Mesothelial cell of epicardium (in vitro differentiated cells): Measurements from ENCODE around the gene NUP188. TPM values are rescaled to one million over a fixed set of nuclear protein-coding genes. Genes with fewer than 3 reads are reported as not detected.

Source experiments
- DNase-seq, 2 experiments: peaks; one replicate each; pipeline ENCODE4 v3.0.0; 2021; ENCODE audit warnings: low spot score in 2 of 2; ENCODE audit not compliant: unreplicated experiment in 2 of 2
- H3K27ac Mint-ChIP-seq: 2 replicates; pipeline ENCODE4 v1.8.0; 2021; ENCODE audit warnings: mixed read lengths
- H3K27me3 Mint-ChIP-seq: 2 replicates; pipeline ENCODE4 v1.8.0; 2021; ENCODE audit warnings: low read depth, mixed read lengths
- H3K36me3 Mint-ChIP-seq: 2 replicates; pipeline ENCODE4 v1.8.0; 2021; ENCODE audit warnings: mixed read lengths
- H3K4me1 Mint-ChIP-seq: 2 replicates; pipeline ENCODE4 v1.8.0; 2021; ENCODE audit warnings: mixed read lengths
- H3K4me3 Mint-ChIP-seq: 2 replicates; pipeline ENCODE4 v1.8.0; 2021; ENCODE audit warnings: mild to moderate bottlenecking, moderate library complexity, mixed read lengths
- H3K9me3 Mint-ChIP-seq: 2 replicates; pipeline ENCODE4 v1.8.0; 2021; ENCODE audit warnings: mixed read lengths
- total RNA-seq: library from RNA; stranded (reverse); gene quantifications from 3 replicates; pipeline ENCODE4 v1.2.1, GENCODE V29; 2021
- TF ChIP-seq, protein P1 (sequence below): fragments of 200-600 bp; sonication (generic); IDR thresholded peaks from one replicate; pipeline ENCODE4 v1.5.0; 2021; ENCODE audit warnings: antibody characterized with exemption; ENCODE audit not compliant: unreplicated experiment

The NUP188 gene
- total RNA-seq, 1 donor from 2014 or later = 56.6 TPM

GRCh38 chr9:128992995-128993394, 45.5 kb downstream of the NUP188 start:
- no peak for DNase-seq
- TF ChIP-seq, protein P1, sequence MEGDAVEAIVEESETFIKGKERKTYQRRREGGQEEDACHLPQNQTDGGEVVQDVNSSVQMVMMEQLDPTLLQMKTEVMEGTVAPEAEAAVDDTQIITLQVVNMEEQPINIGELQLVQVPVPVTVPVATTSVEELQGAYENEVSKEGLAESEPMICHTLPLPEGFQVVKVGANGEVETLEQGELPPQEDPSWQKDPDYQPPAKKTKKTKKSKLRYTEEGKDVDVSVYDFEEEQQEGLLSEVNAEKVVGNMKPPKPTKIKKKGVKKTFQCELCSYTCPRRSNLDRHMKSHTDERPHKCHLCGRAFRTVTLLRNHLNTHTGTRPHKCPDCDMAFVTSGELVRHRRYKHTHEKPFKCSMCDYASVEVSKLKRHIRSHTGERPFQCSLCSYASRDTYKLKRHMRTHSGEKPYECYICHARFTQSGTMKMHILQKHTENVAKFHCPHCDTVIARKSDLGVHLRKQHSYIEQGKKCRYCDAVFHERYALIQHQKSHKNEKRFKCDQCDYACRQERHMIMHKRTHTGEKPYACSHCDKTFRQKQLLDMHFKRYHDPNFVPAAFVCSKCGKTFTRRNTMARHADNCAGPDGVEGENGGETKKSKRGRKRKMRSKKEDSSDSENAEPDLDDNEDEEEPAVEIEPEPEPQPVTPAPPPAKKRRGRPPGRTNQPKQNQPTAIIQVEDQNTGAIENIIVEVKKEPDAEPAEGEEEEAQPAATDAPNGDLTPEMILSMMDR = no peak
- Mint-ChIP-seq H3K4me1 (no peaks in the 10 kb centered on the region), H3K4me3 (no peak overlapping the region), H3K27ac (no peak overlapping the region), H3K9me3 (no peaks in the 10 kb centered on the region), H3K27me3 (no peaks in the 10 kb centered on the region), H3K36me3 (peaks cover 48% of the 10 kb centered on the region)

- Mint-ChIP-seq H3K36me3 (peaks cover 56% of the 10 kb centered on the region), H3K27me3 (no peaks in the 10 kb centered on the region), H3K27ac (no peak overlapping the region), H3K4me1 (no peaks in the 10 kb centered on the region), H3K4me3 (no peak overlapping the region), H3K9me3 (no peaks in the 10 kb centered on the region)
- TF ChIP-seq, protein P1 = no peak
- DNase-seq = no peak
Measured at GRCh38 chr9:128995791-128996190, 48.3 kb downstream of the NUP188 start.

- Mint-ChIP-seq H3K4me3 (no peak overlapping the region), H3K36me3 (peaks cover 65% of the 10 kb centered on the region), H3K4me1 (no peaks in the 10 kb centered on the region), H3K27me3 (no peaks in the 10 kb centered on the region), H3K9me3 (no peaks in the 10 kb centered on the region), H3K27ac (no peak overlapping the region)
- no peak for DNase-seq
- TF ChIP-seq, protein P1 = no peak
Measured at GRCh38 chr9:128998462-128998861, 51.0 kb downstream of the NUP188 start.

DNA sequence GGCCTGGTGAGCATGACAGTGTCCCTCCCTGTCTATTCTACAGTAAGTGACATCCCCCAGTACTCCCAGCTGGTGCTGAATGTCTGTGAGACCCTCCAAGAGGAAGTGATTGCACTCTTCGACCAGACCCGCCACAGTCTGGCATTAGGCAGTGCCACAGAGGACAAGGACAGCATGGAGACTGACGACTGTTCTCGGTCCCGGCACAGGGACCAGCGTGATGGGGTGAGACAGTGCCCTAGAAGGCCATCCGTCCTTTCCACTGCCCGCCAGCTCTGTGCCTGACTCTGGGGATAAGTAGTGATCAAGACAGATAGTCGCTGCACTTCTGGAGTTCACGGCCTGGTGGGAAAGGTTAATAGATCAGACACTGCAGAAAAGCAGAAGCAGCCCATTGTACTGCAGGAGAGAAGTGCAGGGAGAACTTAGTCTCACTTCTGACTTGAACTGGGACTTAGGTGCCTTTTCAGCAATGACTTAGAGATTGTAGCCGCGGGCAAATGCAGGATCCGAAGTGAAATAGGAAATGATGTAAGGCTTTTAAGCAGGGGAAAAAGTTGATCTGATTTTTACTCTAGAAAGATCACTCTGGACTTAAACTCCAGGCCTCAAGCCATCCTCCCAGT, 52.2 kb downstream of the NUP188 start:
- Mint-ChIP-seq H3K27me3 (no peaks in the 10 kb centered on the region), H3K9me3 (no peaks in the 10 kb centered on the region), H3K27ac (no peak overlapping the region), H3K36me3 (peaks cover 54% of the 10 kb centered on the region), H3K4me1 (no peaks in the 10 kb centered on the region), H3K4me3 (no peak overlapping the region)
- TF ChIP-seq, protein P1 = no peak
- no peak for DNase-seq

GRCh38 chr9:129001504-129002325, 54.2 kb downstream of the NUP188 start:
- H3K27me3 Mint-ChIP-seq = no peaks in the 10 kb centered on the region
- peaks cover 49% of the 10 kb centered on the region for H3K36me3 Mint-ChIP-seq
- no peak overlapping the region for H3K27ac Mint-ChIP-seq
- peaks cover 2% of the 10 kb centered on the region for H3K4me1 Mint-ChIP-seq
- TF ChIP-seq, protein P1 = no peak
- H3K4me3 Mint-ChIP-seq = no peak overlapping the region
- no peaks in the 10 kb centered on the region for H3K9me3 Mint-ChIP-seq
- no peak for DNase-seq
